Immature natural killer cell (primary cell): Measurements from ENCODE around the gene FRS2. TPM values are rescaled to one million over a fixed set of nuclear protein-coding genes. Genes with fewer than 3 reads are reported as not detected.
A peak's percentile ranks its signal among the peaks of the same experiment; 100 is the strongest.

Source experiments
- DNase-seq, 3 donors: peaks; one replicate each; pipeline ENCODE4 v3.0.0; 2022; ENCODE audit warnings: mixed read lengths in 1 of 3
- H3K27ac Mint-ChIP-seq, 6 donors: one replicate each; pipeline ENCODE4 v1.8.0; 2020; ENCODE audit warnings: mixed read lengths in 6 of 6, mild to moderate bottlenecking in 5 of 6, inconsistent platforms in 4 of 6, moderate library complexity in 3 of 6
- H3K27me3 Mint-ChIP-seq, 3 donors: one replicate each; pipeline ENCODE4 v1.8.0; 2020 to 2021; ENCODE audit warnings: low read depth in 3 of 3, mild to moderate bottlenecking in 3 of 3, mixed read lengths in 3 of 3, moderate library complexity in 3 of 3, inconsistent platforms in 1 of 3
- H3K36me3 Mint-ChIP-seq, 3 donors: one replicate each; pipeline ENCODE4 v1.8.0; 2020; ENCODE audit warnings: mixed read lengths in 3 of 3, inconsistent platforms in 2 of 3, mild to moderate bottlenecking in 2 of 3
- H3K4me1 Mint-ChIP-seq, 2 donors: one replicate each; pipeline ENCODE4 v1.8.0; 2020; ENCODE audit warnings: inconsistent platforms in 2 of 2, mild to moderate bottlenecking in 2 of 2, mixed read lengths in 2 of 2, moderate library complexity in 1 of 2
- H3K4me3 Mint-ChIP-seq, 5 donors: one replicate each; pipeline ENCODE4 v1.8.0; 2020; ENCODE audit warnings: mild to moderate bottlenecking in 5 of 5, mixed read lengths in 5 of 5, inconsistent platforms in 3 of 5, moderate library complexity in 3 of 5
- H3K9me3 Mint-ChIP-seq, 6 donors: one replicate each; pipeline ENCODE4 v1.8.0; 2020; ENCODE audit warnings: mild to moderate bottlenecking in 6 of 6, mixed read lengths in 6 of 6, inconsistent platforms in 4 of 6, moderate library complexity in 3 of 6
- polyA plus RNA-seq, 3 donors: library from polyadenylated mRNA; unstranded; fragments of 300-500 nt; fragmentation: Illumina TruSeq; gene quantifications; one replicate each; pipeline ENCODE4 v1.2.3, GENCODE V29; 2021

FRS2 gene
- polyA plus RNA-seq, 3 donors from 2014 or later = 5.6 to 11.2 (median 7.8) TPM

GRCh38 chr12:69570000-69570516 lies 99.9 kb downstream of the FRS2 start:
- Mint-ChIP-seq H3K27me3 (peaks cover 0 to 1% (median 0%) of the 10 kb centered on the region in 3 donors), H3K4me3 (no peak overlapping the region), H3K9me3 (no peaks in the 10 kb centered on the region), H3K4me1 (no peaks in the 10 kb centered on the region), H3K36me3 (peaks cover 19 to 29% (median 19%) of the 10 kb centered on the region in 3 donors), H3K27ac (peak overlapping the region in 5 of 6 donors; percentile 6 to 79 (median 41))
- no peak for DNase-seq

GRCh38 chr12:69570545-69571399 lies 100.6 kb downstream of the FRS2 start:
- Mint-ChIP-seq H3K27ac (no peak overlapping the region), H3K4me3 (no peak overlapping the region), H3K4me1 (no peaks in the 10 kb centered on the region), H3K9me3 (no peaks in the 10 kb centered on the region), H3K27me3 (peaks cover 0 to 1% (median 0%) of the 10 kb centered on the region in 3 donors), H3K36me3 (peaks cover 19 to 33% (median 19%) of the 10 kb centered on the region in 3 donors)
- DNase-seq = peak; percentile 51 to 57 (median 55)

- Mint-ChIP-seq H3K4me1 (no peaks in the 10 kb centered on the region), H3K36me3 (peaks cover 15 to 34% (median 19%) of the 10 kb centered on the region in 3 donors), H3K27ac (no peak overlapping the region), H3K27me3 (peaks cover 0 to 1% (median 0%) of the 10 kb centered on the region in 3 donors), H3K9me3 (no peaks in the 10 kb centered on the region), H3K4me3 (no peak overlapping the region)
- no peak for DNase-seq
These were observed 105.2 kb downstream of the FRS2 start for GRCh38 chr12:69575346-69575745.

- Mint-ChIP-seq H3K9me3 (no peaks in the 10 kb centered on the region), H3K27me3 (peaks cover 0 to 3% (median 0%) of the 10 kb centered on the region in 3 donors), H3K4me3 (no peak overlapping the region), H3K36me3 (peaks cover 11 to 20% (median 12%) of the 10 kb centered on the region in 3 donors), H3K4me1 (no peaks in the 10 kb centered on the region), H3K27ac (no peak overlapping the region)
- DNase-seq = no peak
These were observed 108.1 kb downstream of the FRS2 start for GRCh38 chr12:69578283-69578682.

GRCh38 chr12:69579029-69579428 lies 108.8 kb downstream of the FRS2 start:
- Mint-ChIP-seq H3K27me3 (peaks cover 0 to 3% (median 0%) of the 10 kb centered on the region in 3 donors), H3K27ac (no peak overlapping the region), H3K36me3 (peaks cover 8 to 14% (median 9%) of the 10 kb centered on the region in 3 donors), H3K4me1 (no peaks in the 10 kb centered on the region), H3K9me3 (no peaks in the 10 kb centered on the region), H3K4me3 (no peak overlapping the region)
- DNase-seq = no peak

GRCh38 chr12:69580074-69580473 lies 109.9 kb downstream of the FRS2 start:
- Mint-ChIP-seq H3K36me3 (peaks cover 0 to 5% (median 0%) of the 10 kb centered on the region in 3 donors), H3K27ac (peak overlapping the region in 1 of 6 donors; percentile 26), H3K27me3 (peaks cover 2 to 3% (median 2%) of the 10 kb centered on the region in 3 donors), H3K9me3 (no peaks in the 10 kb centered on the region), H3K4me1 (peaks cover 2 to 7% of the 10 kb centered on the region in 2 donors), H3K4me3 (peak overlapping the region in 1 of 5 donors; percentile 9)
- DNase-seq = no peak

- no peak for DNase-seq
- Mint-ChIP-seq H3K27ac (peak overlapping the region in 1 of 6 donors; percentile 45), H3K9me3 (no peaks in the 10 kb centered on the region), H3K4me1 (peaks cover 12 to 15% of the 10 kb centered on the region in 2 donors), H3K27me3 (peaks cover 7 to 11% (median 9%) of the 10 kb centered on the region in 3 donors), H3K36me3 (peaks cover under 1 to 2% (median 2%) of the 10 kb centered on the region in 3 donors), H3K4me3 (peak overlapping the region in 1 of 5 donors; percentile 18)
These were observed 113.0 kb downstream of the FRS2 start for GRCh38 chr12:69583203-69583602.

- peak; percentile 93 to 95 (median 95) for DNase-seq
- Mint-ChIP-seq H3K4me3 (peak within 1 kb of the TSS; percentile 89 to 97 (median 95)), H3K9me3 (no peaks in the 10 kb centered on the region), H3K4me1 (peaks cover 12 to 15% of the 10 kb centered on the region in 2 donors), H3K36me3 (peaks cover 4 to 16% (median 15%) of the 10 kb centered on the region in 3 donors), H3K27ac (peak within 1 kb of the TSS; percentile 91 to 95 (median 94)), H3K27me3 (peaks cover 7 to 11% (median 9%) of the 10 kb centered on the region in 3 donors)
These were observed 115.2 kb downstream of the FRS2 start, which contains the start of gene CCT2 for GRCh38 chr12:69585189-69586062. Gene CCT2 (plus strand): TSS chr12:69585459. CDS start chr12:69585522, 63 bp downstream.

- Mint-ChIP-seq H3K4me1 (peaks cover 12 to 15% of the 10 kb centered on the region in 2 donors), H3K36me3 (peaks cover 15 to 35% (median 24%) of the 10 kb centered on the region in 3 donors), H3K4me3 (no peak overlapping the region), H3K27me3 (peaks cover 7 to 11% (median 9%) of the 10 kb centered on the region in 3 donors), H3K27ac (no peak overlapping the region), H3K9me3 (no peaks in the 10 kb centered on the region)
- DNase-seq = no peak
These were observed 118.3 kb downstream of the FRS2 start for GRCh38 chr12:69588527-69588926.

- no peak overlapping the region for H3K27ac Mint-ChIP-seq
- no peaks in the 10 kb centered on the region for H3K9me3 Mint-ChIP-seq
- H3K36me3 Mint-ChIP-seq = peaks cover 15 to 39% (median 28%) of the 10 kb centered on the region in 3 donors
- H3K4me3 Mint-ChIP-seq = no peak overlapping the region
- no peak for DNase-seq
- H3K4me1 Mint-ChIP-seq = peaks cover 12 to 15% of the 10 kb centered on the region in 2 donors
- H3K27me3 Mint-ChIP-seq = peaks cover 7 to 11% (median 9%) of the 10 kb centered on the region in 3 donors
These were observed 118.9 kb downstream of the FRS2 start for GRCh38 chr12:69589082-69589481.

GRCh38 chr12:69595689-69596088 lies 125.5 kb downstream of the FRS2 start:
- Mint-ChIP-seq H3K4me3 (no peak overlapping the region), H3K36me3 (peaks cover 26 to 51% (median 30%) of the 10 kb centered on the region in 3 donors), H3K27me3 (peaks cover 0 to 2% (median 0%) of the 10 kb centered on the region in 3 donors), H3K9me3 (no peaks in the 10 kb centered on the region), H3K27ac (peak overlapping the region in 1 of 6 donors; percentile 51), H3K4me1 (peaks cover 0 to 4% of the 10 kb centered on the region in 2 donors)
- DNase-seq = no peak

- H3K27me3 Mint-ChIP-seq = no peaks in the 10 kb centered on the region
- H3K36me3 Mint-ChIP-seq = peaks cover 17 to 57% (median 37%) of the 10 kb centered on the region in 3 donors
- DNase-seq = no peak
- no peak overlapping the region for H3K4me3 Mint-ChIP-seq
- no peak overlapping the region for H3K27ac Mint-ChIP-seq
- peaks cover 0 to 4% of the 10 kb centered on the region in 2 donors for H3K4me1 Mint-ChIP-seq
- H3K9me3 Mint-ChIP-seq = no peaks in the 10 kb centered on the region
These were observed 128.1 kb downstream of the FRS2 start for GRCh38 chr12:69598174-69598753.

- no peak for DNase-seq
- Mint-ChIP-seq H3K27me3 (no peaks in the 10 kb centered on the region), H3K36me3 (peaks cover 17 to 56% (median 33%) of the 10 kb centered on the region in 3 donors), H3K27ac (peak overlapping the region in 3 of 6 donors; percentile 23 to 38 (median 25)), H3K4me1 (peaks cover 0 to 1% of the 10 kb centered on the region in 2 donors), H3K4me3 (no peak overlapping the region), H3K9me3 (no peaks in the 10 kb centered on the region)
These were observed 130.6 kb downstream of the FRS2 start for GRCh38 chr12:69600804-69601203.
